ENCODE results near the gene FAT1. TPM values are rescaled to one million over a fixed set of nuclear protein-coding genes. Genes with fewer than 3 reads are reported as not detected.

Gene FAT1
- total RNA-seq, 1 donor from 2014 or later, result 408 TPM

GRCh38 chr4:186587416-186588018 is 136.1 kb downstream of the FAT1 start:
- TF ChIP-seq, protein P1, sequence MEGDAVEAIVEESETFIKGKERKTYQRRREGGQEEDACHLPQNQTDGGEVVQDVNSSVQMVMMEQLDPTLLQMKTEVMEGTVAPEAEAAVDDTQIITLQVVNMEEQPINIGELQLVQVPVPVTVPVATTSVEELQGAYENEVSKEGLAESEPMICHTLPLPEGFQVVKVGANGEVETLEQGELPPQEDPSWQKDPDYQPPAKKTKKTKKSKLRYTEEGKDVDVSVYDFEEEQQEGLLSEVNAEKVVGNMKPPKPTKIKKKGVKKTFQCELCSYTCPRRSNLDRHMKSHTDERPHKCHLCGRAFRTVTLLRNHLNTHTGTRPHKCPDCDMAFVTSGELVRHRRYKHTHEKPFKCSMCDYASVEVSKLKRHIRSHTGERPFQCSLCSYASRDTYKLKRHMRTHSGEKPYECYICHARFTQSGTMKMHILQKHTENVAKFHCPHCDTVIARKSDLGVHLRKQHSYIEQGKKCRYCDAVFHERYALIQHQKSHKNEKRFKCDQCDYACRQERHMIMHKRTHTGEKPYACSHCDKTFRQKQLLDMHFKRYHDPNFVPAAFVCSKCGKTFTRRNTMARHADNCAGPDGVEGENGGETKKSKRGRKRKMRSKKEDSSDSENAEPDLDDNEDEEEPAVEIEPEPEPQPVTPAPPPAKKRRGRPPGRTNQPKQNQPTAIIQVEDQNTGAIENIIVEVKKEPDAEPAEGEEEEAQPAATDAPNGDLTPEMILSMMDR (IDR thresholded peaks at IDR 0.05), result peak; percentile 94
- Mint-ChIP-seq H3K36me3 (ENCODE audit: unreplicated experiment) (peaks cover 43% of the 10 kb centered on the region), H3K4me1 (ENCODE audit: unreplicated experiment) (peaks cover 22% of the 10 kb centered on the region), H3K4me3 (ENCODE audit: unreplicated experiment) (no peak overlapping the region), H3K27ac (ENCODE audit: unreplicated experiment) (no peak overlapping the region), H3K27me3 (ENCODE audit: unreplicated experiment) (no peaks in the 10 kb centered on the region), H3K9me3 (ENCODE audit: unreplicated experiment) (no peaks in the 10 kb centered on the region)
- peak; percentile 88 for DNase-seq (ENCODE audit: extremely low spot score, unreplicated experiment)

DNA sequence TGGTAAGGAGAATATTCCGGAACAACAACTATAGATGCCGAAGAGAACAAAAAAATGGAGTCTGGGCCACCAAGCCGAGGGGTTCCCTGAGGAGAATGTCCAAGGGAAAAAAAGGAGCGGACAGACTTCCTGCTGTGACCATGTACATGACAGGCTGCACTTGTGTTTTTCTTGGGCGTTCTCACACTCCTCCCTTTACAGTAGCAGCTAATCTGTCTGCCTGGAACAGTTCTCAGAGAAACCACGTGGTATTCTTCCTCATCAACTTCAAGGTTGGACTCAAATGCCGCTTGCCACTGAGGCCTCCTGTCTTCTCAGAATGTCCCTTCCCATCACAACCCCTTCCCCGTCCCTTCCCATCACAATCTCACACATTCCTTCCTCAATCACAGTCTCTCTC is 137.5 kb downstream of the FAT1 start:
- no peaks in the 10 kb centered on the region for H3K9me3 Mint-ChIP-seq (ENCODE audit: unreplicated experiment)
- H3K27ac Mint-ChIP-seq (ENCODE audit: unreplicated experiment), result peak overlapping the region; percentile 74
- DNase-seq (ENCODE audit: extremely low spot score, unreplicated experiment), result no peak
- H3K4me1 Mint-ChIP-seq (ENCODE audit: unreplicated experiment), result peaks cover 22% of the 10 kb centered on the region
- no peaks in the 10 kb centered on the region for H3K27me3 Mint-ChIP-seq (ENCODE audit: unreplicated experiment)
- H3K36me3 Mint-ChIP-seq (ENCODE audit: unreplicated experiment), result peaks cover 53% of the 10 kb centered on the region
- peak overlapping the region; percentile 11 for H3K4me3 Mint-ChIP-seq (ENCODE audit: unreplicated experiment)
- TF ChIP-seq, protein P1 (IDR thresholded peaks at IDR 0.05), result no peak

DNA sequence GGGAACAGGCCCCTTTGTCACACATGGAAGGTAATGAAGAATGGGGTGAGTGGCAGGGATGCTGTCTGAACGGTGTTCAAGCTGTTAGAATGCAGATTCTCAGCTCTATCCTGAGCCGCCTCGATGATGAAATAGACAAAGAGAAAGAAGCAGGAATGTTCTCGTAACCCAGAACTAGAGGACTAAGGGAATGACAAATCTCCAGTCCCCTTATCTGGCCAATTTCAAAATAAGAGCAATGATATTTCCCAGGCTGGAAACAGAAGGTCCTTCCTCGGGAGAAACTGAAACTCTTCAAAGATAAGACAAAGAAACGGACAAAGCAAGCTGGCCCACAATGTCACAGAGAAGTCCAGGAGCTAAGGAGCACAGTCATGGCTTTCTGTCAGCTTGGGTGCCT is 138.7 kb downstream of the FAT1 start:
- Mint-ChIP-seq H3K36me3 (ENCODE audit: unreplicated experiment) (peaks cover 51% of the 10 kb centered on the region), H3K27ac (ENCODE audit: unreplicated experiment) (no peak overlapping the region), H3K4me3 (ENCODE audit: unreplicated experiment) (no peak overlapping the region), H3K4me1 (ENCODE audit: unreplicated experiment) (peaks cover 20% of the 10 kb centered on the region), H3K27me3 (ENCODE audit: unreplicated experiment) (no peaks in the 10 kb centered on the region), H3K9me3 (ENCODE audit: unreplicated experiment) (no peaks in the 10 kb centered on the region)
- TF ChIP-seq, protein P1 (IDR thresholded peaks at IDR 0.05), result no peak
- DNase-seq (ENCODE audit: extremely low spot score, unreplicated experiment), result no peak

DNA sequence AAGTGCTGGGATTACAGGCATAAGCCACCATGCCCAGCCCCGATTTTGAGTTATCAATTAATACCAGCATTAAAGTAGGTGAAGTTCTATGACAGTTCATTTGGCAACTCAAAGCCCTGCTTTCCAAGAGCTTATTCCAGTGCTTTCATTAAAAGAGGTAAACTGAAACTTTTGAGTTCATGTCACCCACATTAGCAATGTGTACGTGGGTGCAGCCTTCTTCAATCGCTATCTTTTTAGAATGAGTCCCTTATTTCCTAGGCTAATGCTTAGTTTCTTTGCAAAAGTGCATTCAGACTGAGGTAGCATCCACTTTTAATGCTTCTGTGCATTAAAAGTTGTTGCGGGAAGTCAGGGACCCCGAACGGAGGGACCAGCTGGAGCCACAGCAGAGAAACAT is 142.2 kb downstream of the FAT1 start:
- no peak for DNase-seq (ENCODE audit: extremely low spot score, unreplicated experiment)
- Mint-ChIP-seq H3K27me3 (ENCODE audit: unreplicated experiment) (no peaks in the 10 kb centered on the region), H3K4me3 (ENCODE audit: unreplicated experiment) (no peak overlapping the region), H3K9me3 (ENCODE audit: unreplicated experiment) (no peaks in the 10 kb centered on the region), H3K4me1 (ENCODE audit: unreplicated experiment) (peaks cover 15% of the 10 kb centered on the region), H3K36me3 (ENCODE audit: unreplicated experiment) (peaks cover 35% of the 10 kb centered on the region), H3K27ac (ENCODE audit: unreplicated experiment) (no peak overlapping the region)
- TF ChIP-seq, protein P1 (IDR thresholded peaks at IDR 0.05), result no peak

- H3K36me3 Mint-ChIP-seq (ENCODE audit: unreplicated experiment), result peaks cover 29% of the 10 kb centered on the region
- TF ChIP-seq, protein P1 (IDR thresholded peaks at IDR 0.05), result no peak
- no peak overlapping the region for H3K27ac Mint-ChIP-seq (ENCODE audit: unreplicated experiment)
- no peaks in the 10 kb centered on the region for H3K9me3 Mint-ChIP-seq (ENCODE audit: unreplicated experiment)
- no peaks in the 10 kb centered on the region for H3K27me3 Mint-ChIP-seq (ENCODE audit: unreplicated experiment)
- no peak overlapping the region for H3K4me3 Mint-ChIP-seq (ENCODE audit: unreplicated experiment)
- peaks cover 8% of the 10 kb centered on the region for H3K4me1 Mint-ChIP-seq (ENCODE audit: unreplicated experiment)
- no peak for DNase-seq (ENCODE audit: extremely low spot score, unreplicated experiment)
Observed at GRCh38 chr4:186580669-186581068, 143.0 kb downstream of the FAT1 start.
